Body of pancreas (tissue), 4 donors: Measurements from ENCODE around the gene IL21.

Experiments used
- CTCF ChIP-seq, 7 experiments: fragments of 450-650 bp in 4 of 7; fragments of 200-600 bp in 3 of 7; sonication (generic) in 3 of 7; IDR thresholded peaks; one replicate each; pipeline ENCODE4 v1.5.1; 2016 to 2019; ENCODE audit warnings: antibody characterized with exemption in 7 of 7
- POLR2A ChIP-seq, 3 donors: fragments of 450-650 bp; IDR thresholded peaks; one replicate each; pipeline ENCODE4 v1.6.1; 2016; ENCODE audit warnings: antibody characterized with exemption in 3 of 3, mild to moderate bottlenecking in 2 of 3

GRCh38 chr4:122662701-122663100 lies 41.8 kb upstream of the IL21 start:
- no peak for TF ChIP-seq POLR2A (IDR thresholded peaks at IDR 0.05)
- no peak for TF ChIP-seq CTCF (IDR thresholded peaks at IDR 0.05)
